ENCODE measurements around the gene ADM.
A peak's percentile ranks its signal among the peaks of the same experiment; 100 is the strongest.

Gene ADM

GRCh38 chr11:10326012-10326964, 21.4 kb downstream of the ADM start:
- no peak overlapping the region for H3K4me3 ChIP-seq (ENCODE audit: low read depth, low read length)
- TF ChIP-seq CTCF (IDR thresholded peaks at IDR 0.05; ENCODE audit: low read depth, low read length) = no peak
- no peak for DNase-seq (ENCODE audit: low read depth)

GRCh38 chr11:10327254-10327653, 22.4 kb downstream of the ADM start:
- TF ChIP-seq POLR2A (IDR thresholded peaks at IDR 0.05; ENCODE audit: extremely low read depth, insufficient read length) (no peak), CTCF (IDR thresholded peaks at IDR 0.05; ENCODE audit: low read depth, low read length) (no peak), MAX (IDR thresholded peaks at IDR 0.05; ENCODE audit: low read depth, low read length) (no peak), MYC (IDR thresholded peaks at IDR 0.05; ENCODE audit: low read depth, low read length) (no peak)
- H3K4me3 ChIP-seq (ENCODE audit: low read depth, low read length) = no peak overlapping the region
- DNase-seq (ENCODE audit: low read depth) = no peak

GRCh38 chr11:10328314-10329098, 23.6 kb downstream of the ADM start:
- H3K4me3 ChIP-seq (ENCODE audit: low read depth, low read length) = no peak overlapping the region
- no peak for TF ChIP-seq POLR2A (IDR thresholded peaks at IDR 0.05; ENCODE audit: extremely low read depth, insufficient read length)
- TF ChIP-seq MYC (IDR thresholded peaks at IDR 0.05; ENCODE audit: low read depth, low read length) = no peak
- TF ChIP-seq CTCF (IDR thresholded peaks at IDR 0.05; ENCODE audit: low read depth, low read length) = no peak

GRCh38 chr11:10329356-10329755, 24.5 kb downstream of the ADM start:
- no peak for DNase-seq (ENCODE audit: low read depth)
- H3K4me3 ChIP-seq (ENCODE audit: low read depth, low read length) = no peak overlapping the region
- TF ChIP-seq POLR2A (IDR thresholded peaks at IDR 0.05; ENCODE audit: extremely low read depth, insufficient read length) = no peak
- TF ChIP-seq MAX (IDR thresholded peaks at IDR 0.05; ENCODE audit: low read depth, low read length) = no peak
- TF ChIP-seq MYC (IDR thresholded peaks at IDR 0.05; ENCODE audit: low read depth, low read length) = no peak
- no peak for TF ChIP-seq CTCF (IDR thresholded peaks at IDR 0.05; ENCODE audit: low read depth, low read length)

More at GRCh38 chr11:10328314-10329098, 23.6 kb downstream of the ADM start:
- DNase-seq (ENCODE audit: low read depth) = peak; percentile 12

- no peak for DNase-seq (ENCODE audit: low read depth)
- H3K4me3 ChIP-seq (ENCODE audit: low read depth, low read length) = no peak overlapping the region
- TF ChIP-seq MAX (IDR thresholded peaks at IDR 0.05; ENCODE audit: low read depth, low read length) = no peak
- no peak for TF ChIP-seq MYC (IDR thresholded peaks at IDR 0.05; ENCODE audit: low read depth, low read length)
- no peak for TF ChIP-seq CTCF (IDR thresholded peaks at IDR 0.05; ENCODE audit: low read depth, low read length)
- TF ChIP-seq POLR2A (IDR thresholded peaks at IDR 0.05; ENCODE audit: extremely low read depth, insufficient read length) = no peak
Observed at GRCh38 chr11:10329935-10330334, 25.1 kb downstream of the ADM start.
